GM12865 (cell line): ENCODE results near the gene COMMD9.

Source experiments
- DNase-seq: peaks from one replicate; pipeline ENCODE4 v3.0.0; 2010; ENCODE audit warnings: low read depth
- H3K4me3 ChIP-seq: 2 replicates; pipeline ENCODE4 v1.5.1; 2011; ENCODE audit warnings: mild to moderate bottlenecking, low read depth, low read length, control low read depth
- CTCF ChIP-seq: IDR thresholded peaks from 2 replicates; pipeline ENCODE4 v1.5.1; 2011; ENCODE audit warnings: low read length, control low read depth, low read depth, inconsistent platforms; ENCODE audit not compliant: insufficient read depth; ENCODE audit errors: missing control alignments

COMMD9 gene

GRCh38 chr11:36295926-36296325, 6.7 kb upstream of the COMMD9 start, which contains the start of gene PRR5L:
Gene PRR5L, plus strand, starts transcription at chr11:36296288. Its CDS starts 104,834 bp downstream, at chr11:36401122.
- H3K4me3 ChIP-seq, result no peak within 1 kb of the TSS
- no peak for DNase-seq
- no peak for TF ChIP-seq CTCF

GRCh38 chr11:36292311-36292722, 3.1 kb upstream of the COMMD9 start:
- DNase-seq, result peak; percentile 69
- no peak overlapping the region for H3K4me3 ChIP-seq
- peak; percentile 43 for TF ChIP-seq CTCF

GRCh38 chr11:36288442-36289225, 590 bp downstream of the COMMD9 start:
- peak overlapping the region; percentile 90 for H3K4me3 ChIP-seq
- no peak for DNase-seq
- TF ChIP-seq CTCF, result no peak

GRCh38 chr11:36282926-36283325, 6.3 kb downstream of the COMMD9 start:
- no peak for TF ChIP-seq CTCF

GRCh38 chr11:36281850-36282249, 7.4 kb downstream of the COMMD9 start:
- no peak overlapping the region for H3K4me3 ChIP-seq
- DNase-seq, result no peak
- no peak for TF ChIP-seq CTCF

More at GRCh38 chr11:36282926-36283325, 6.3 kb downstream of the COMMD9 start:
- no peak overlapping the region for H3K4me3 ChIP-seq
- DNase-seq, result no peak

GRCh38 chr11:36280531-36280930, 8.7 kb downstream of the COMMD9 start:
- TF ChIP-seq CTCF, result no peak
- no peak overlapping the region for H3K4me3 ChIP-seq
- no peak for DNase-seq
